Stimulated activated CD8-positive, alpha-beta memory T cell treated with anti-CD3 and anti-CD28 coated beads, Interleukin-4, amount 100 ng/mL, for 24 hours (primary cell): ENCODE data around the gene TUBB4A.
A peak's percentile ranks its signal among the peaks of the same experiment; 100 is the strongest.

ENCODE experiments used
- DNase-seq: peaks from one replicate; pipeline ENCODE4 v3.0.0-alpha.2; 2020; ENCODE audit warnings: low read depth

Gene TUBB4A

GRCh38 chr19:6494438-6495036 is 7.6 kb downstream of the TUBB4A start:
- DNase-seq: no peak

GRCh38 chr19:6491802-6492592 is 10.1 kb downstream of the TUBB4A start:
- DNase-seq: no peak

- no peak for DNase-seq
Measured at GRCh38 chr19:6490134-6490533, 12.0 kb downstream of the TUBB4A start.

GRCh38 chr19:6489278-6490061 is 12.6 kb downstream of the TUBB4A start:
- DNase-seq: no peak

- no peak for DNase-seq
Measured at GRCh38 chr19:6484831-6485230, 17.3 kb downstream of the TUBB4A start.

- DNase-seq: no peak
Measured at GRCh38 chr19:6484230-6484629, 17.9 kb downstream of the TUBB4A start.

- no peak for DNase-seq
Measured at GRCh38 chr19:6483235-6483634, 18.9 kb downstream of the TUBB4A start.

- DNase-seq: no peak
Measured at GRCh38 chr19:6482343-6482686, 19.8 kb downstream of the TUBB4A start.

GRCh38 chr19:6481541-6482342 is 20.4 kb downstream of the TUBB4A start, which contains the start of gene DENND1C:
Gene DENND1C, minus strand, starts transcription at chr19:6481787. Its CDS starts 92 bp downstream, at chr19:6481695.
- DNase-seq: peak; percentile 63

- no peak for DNase-seq
Measured at GRCh38 chr19:6480848-6481415, 21.2 kb downstream of the TUBB4A start.

- DNase-seq: no peak
Measured at GRCh38 chr19:6479836-6480398, 22.2 kb downstream of the TUBB4A start.

- no peak for DNase-seq
Measured at GRCh38 chr19:6478815-6479214, 23.3 kb downstream of the TUBB4A start.

GRCh38 chr19:6476896-6477431 is 25.1 kb downstream of the TUBB4A start:
- no peak for DNase-seq

GRCh38 chr19:6476155-6476895 is 25.8 kb downstream of the TUBB4A start:
- DNase-seq: no peak

- no peak for DNase-seq
Measured at GRCh38 chr19:6475321-6476108, 26.6 kb downstream of the TUBB4A start.

- no peak for DNase-seq
Measured at GRCh38 chr19:6473647-6474046, 28.5 kb downstream of the TUBB4A start.

GRCh38 chr19:6472713-6473112 is 29.4 kb downstream of the TUBB4A start:
- no peak for DNase-seq

GRCh38 chr19:6471076-6471475 is 31.0 kb downstream of the TUBB4A start:
- no peak for DNase-seq

GRCh38 chr19:6470173-6470572 is 31.9 kb downstream of the TUBB4A start:
- no peak for DNase-seq

- no peak for DNase-seq
Measured at GRCh38 chr19:6467384-6467783, 34.7 kb downstream of the TUBB4A start.
